ENCODE results near the gene FAM174C.

DNA sequence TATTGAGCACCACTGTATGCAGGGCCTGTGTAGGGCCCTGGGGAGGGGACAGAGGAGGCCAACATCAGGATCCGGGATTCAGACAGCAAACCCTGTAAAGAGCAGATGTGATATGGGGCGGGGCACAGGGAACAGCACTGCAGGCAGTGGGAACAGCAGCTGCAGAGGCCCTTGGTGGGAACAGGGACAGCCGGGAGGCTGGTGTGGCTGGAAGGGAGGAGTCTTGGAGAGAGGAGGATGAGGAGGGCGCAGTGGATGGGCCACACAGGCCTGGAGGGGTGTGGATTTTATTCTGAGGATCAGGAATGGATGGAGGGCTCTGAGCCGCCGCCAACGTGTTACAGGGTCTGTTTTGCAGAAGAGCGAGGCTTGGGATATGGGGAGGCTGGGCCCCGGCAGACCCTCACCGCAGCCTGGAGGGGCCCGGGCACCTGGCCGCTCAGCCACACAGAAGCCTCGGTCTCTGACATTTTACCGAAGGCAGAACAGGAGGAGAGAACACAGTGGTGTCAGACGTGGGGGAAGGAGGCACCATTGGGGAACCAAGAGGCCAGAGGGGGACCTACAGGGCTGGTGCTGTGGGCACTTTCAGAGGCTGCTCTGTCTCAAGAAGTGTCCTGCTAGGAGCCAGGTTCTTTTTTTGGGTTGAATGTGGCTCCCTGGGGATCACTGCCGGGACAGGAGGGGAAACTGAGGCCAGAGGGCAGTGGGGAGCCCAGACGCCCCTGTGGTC, 17.3 kb downstream of the FAM174C start:
- TF ChIP-seq, protein P1, sequence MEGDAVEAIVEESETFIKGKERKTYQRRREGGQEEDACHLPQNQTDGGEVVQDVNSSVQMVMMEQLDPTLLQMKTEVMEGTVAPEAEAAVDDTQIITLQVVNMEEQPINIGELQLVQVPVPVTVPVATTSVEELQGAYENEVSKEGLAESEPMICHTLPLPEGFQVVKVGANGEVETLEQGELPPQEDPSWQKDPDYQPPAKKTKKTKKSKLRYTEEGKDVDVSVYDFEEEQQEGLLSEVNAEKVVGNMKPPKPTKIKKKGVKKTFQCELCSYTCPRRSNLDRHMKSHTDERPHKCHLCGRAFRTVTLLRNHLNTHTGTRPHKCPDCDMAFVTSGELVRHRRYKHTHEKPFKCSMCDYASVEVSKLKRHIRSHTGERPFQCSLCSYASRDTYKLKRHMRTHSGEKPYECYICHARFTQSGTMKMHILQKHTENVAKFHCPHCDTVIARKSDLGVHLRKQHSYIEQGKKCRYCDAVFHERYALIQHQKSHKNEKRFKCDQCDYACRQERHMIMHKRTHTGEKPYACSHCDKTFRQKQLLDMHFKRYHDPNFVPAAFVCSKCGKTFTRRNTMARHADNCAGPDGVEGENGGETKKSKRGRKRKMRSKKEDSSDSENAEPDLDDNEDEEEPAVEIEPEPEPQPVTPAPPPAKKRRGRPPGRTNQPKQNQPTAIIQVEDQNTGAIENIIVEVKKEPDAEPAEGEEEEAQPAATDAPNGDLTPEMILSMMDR (IDR thresholded peaks at IDR 0.05; ENCODE audit: low read depth, low read length), result no peak
- TF ChIP-seq EZH2phosphoT487 (IDR thresholded peaks at IDR 0.05; ENCODE audit: low read depth), result no peak

Measured in OCI-LY3 (cell line).